Heart left ventricle (tissue), 16 donors: ENCODE data around the gene ARHGAP44. TPM values are rescaled to one million over a fixed set of nuclear protein-coding genes. Genes with fewer than 3 reads are reported as not detected.

Experiments used
- ATAC-seq, 4 donors: fragments of 200-7000 bp; cut with Tn5 transposase; one replicate each; pipeline ENCODE4 v1.9.1; 2020 to 2022; ENCODE audit warnings: moderate library complexity in 4 of 4, mild to moderate bottlenecking in 3 of 4, moderate number of reproducible peaks in 1 of 4
- DNase-seq, 5 donors: peaks; one replicate each; pipeline ENCODE4 v3.0.0-alpha.2; 2020
- H3K27ac ChIP-seq, 12 donors: fragments of 200-600 bp; sonication (generic) in 4 of 12; one replicate each; pipeline versions ENCODE4 v1.5.0 to v1.8.0; 2016 to 2022; ENCODE audit warnings: mild to moderate bottlenecking in 2 of 12
- H3K27me3 ChIP-seq, 9 donors: fragments of 200-600 bp; sonication (generic) in 2 of 9; one replicate each; pipeline versions ENCODE4 v1.5.1 to v1.8.0; 2016 to 2022; ENCODE audit warnings: mild to moderate bottlenecking in 3 of 9
- H3K36me3 ChIP-seq, 9 donors: fragments of 200-600 bp; sonication (generic) in 2 of 9; one replicate each; pipeline versions ENCODE4 v1.5.0 to v1.8.0; 2018 to 2022; ENCODE audit warnings: mild to moderate bottlenecking in 2 of 9
- H3K4me1 ChIP-seq, 12 donors: fragments of 200-600 bp; sonication (generic) in 4 of 12; one replicate each; pipeline versions ENCODE4 v1.5.0 to v1.8.0; 2016 to 2022; ENCODE audit warnings: mild to moderate bottlenecking in 3 of 12
- H3K4me3 ChIP-seq, 12 donors: fragments of 200-600 bp; sonication (generic) in 4 of 12; one replicate each; pipeline versions ENCODE4 v1.5.0 to v1.8.0; 2017 to 2022; ENCODE audit warnings: mild to moderate bottlenecking in 9 of 12, moderate library complexity in 4 of 12
- H3K9me3 ChIP-seq, 12 donors: fragments of 200-600 bp; sonication (generic) in 4 of 12; one replicate each; pipeline versions ENCODE4 v1.5.0 to v1.8.0; 2016 to 2022; ENCODE audit warnings: mild to moderate bottlenecking in 1 of 12
- POLR2A ChIP-seq, 2 donors: fragments of 450-650 bp; IDR thresholded peaks; one replicate each; pipeline ENCODE4 v1.6.1; 2017; ENCODE audit warnings: antibody characterized with exemption in 2 of 2, mild to moderate bottlenecking in 2 of 2, moderate library complexity in 2 of 2
- WGBS, 4 donors: extraction: QIAGEN DNeasy Blood & Tissue Kit in 2 of 4; methylation state at CpG; one replicate each; pipeline versions ENCODE4 v1.1.5 to v1.1.7; 2013 to 2018; 5-methylcytosine and 5-hydroxymethylcytosine counted together
- intact Hi-C, 10 donors: fragments of 100-400 bp; cut with DNase I; formaldehyde crosslinking; loops; one replicate each; pipeline versions ENCODE4 v1.11.1 to v1.14.2; 2022
- polyA plus RNA-seq, 2 donors: library from polyadenylated mRNA; stranded (reverse); fragments of 200-250 nt; gene quantifications; one replicate each; pipeline ENCODE4 v1.2.3, GENCODE V29; 2013
- total RNA-seq, 9 donors: library from RNA; depleted of rRNA in 2 of 9; stranded (reverse); fragments of >200 nt in 2 of 9; fragmentation: NEBNext Ultra II Directional in 3 of 9; extraction: Animal tissue kit (Norgen Biotek cat#: 25700) in 3 of 9; gene quantifications; one replicate each; pipeline versions ENCODE4 v1.1.0 to v1.2.4, GENCODE V29; 2016 to 2023
- TF ChIP-seq, protein P1 (sequence below), 12 donors: fragments of 200-600 bp; sonication (generic) in 4 of 12; IDR thresholded peaks; one replicate each; pipeline versions ENCODE4 v1.5.0 to v1.8.0; 2018 to 2022; ENCODE audit warnings: antibody characterized with exemption in 12 of 12, mild to moderate bottlenecking in 5 of 12
- donor health status: ischemic (EF 13 %, LVEDD 7.1; RV severe dilation, severe dysfunction).
- donor health status: healthy with polysubstance abuse.
- donor health status: DM: no; HTN: yes; CAD: no.
- donor health status: DM: no; HTN: no; CAD: no.
- donor health status: ischemic (EF 25% LVEDD 6.9; RV normal size, moderate dysfunction).
- donor health status: ischemic (EF 25% LVEDD 5.7; RV mildly dilated, moderate dysfunction).
- donor health status: healthy.
- donor health status: DM: yes; HTN: yes; CAD: no.
- donor health status: ischemic (EF 35%, LVEDD 5.7; RV mildly dilated, moderate dysfunction).
- donor health status: nonischemic (EF 11% LVEDD 7.7; RV severe dilation, severe dysfunction).
- donor health status: DM: yes; HTN: yes; CAD: no.
- donor health status: PGD.
- donor health status: ischemic (EF 29% LVEDD 5.4; RV normal size, mild dysfunction).
- donor health status: nonischemic (EF 23%, LVEDD 6.1; RV moderate dilation, normal function).

The ARHGAP44 gene
- total and polyA plus RNA-seq, 11 donors = 4.3 to 15.7 (median 8.6) TPM

DNA sequence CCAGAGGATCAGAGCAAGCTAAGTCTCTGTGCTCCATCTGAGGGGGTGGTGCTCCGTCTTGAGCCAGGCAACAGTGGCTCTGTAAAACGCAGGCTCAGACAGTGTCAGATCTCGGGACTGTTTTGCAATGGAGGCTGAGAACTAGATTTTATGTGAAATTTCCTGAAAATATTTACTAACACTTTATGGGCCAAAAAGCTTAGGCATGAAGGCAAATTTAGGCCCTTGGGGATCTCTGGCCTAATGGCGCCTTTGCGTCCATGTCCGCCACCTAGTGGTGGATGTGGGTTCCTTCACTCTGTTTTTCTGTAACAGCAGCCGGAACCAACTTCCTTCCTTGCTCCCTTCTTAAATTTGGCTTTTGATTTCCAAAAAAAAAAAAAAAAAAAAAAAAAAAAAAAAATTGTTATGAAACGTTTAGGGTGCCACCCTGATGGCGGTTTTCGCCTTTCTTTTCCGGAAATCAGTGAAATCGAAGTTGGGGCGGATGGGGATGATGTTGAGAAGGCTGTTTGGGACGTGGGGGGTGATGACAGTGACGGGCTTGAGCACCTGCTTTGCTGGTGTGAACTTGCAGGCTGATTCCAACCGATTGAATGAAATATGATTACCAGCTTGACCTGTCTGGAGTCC, 242.5 kb downstream of the ARHGAP44 start:
- peak in 4 of 5 donors; percentile 25 to 49 (median 34) for DNase-seq

DNA sequence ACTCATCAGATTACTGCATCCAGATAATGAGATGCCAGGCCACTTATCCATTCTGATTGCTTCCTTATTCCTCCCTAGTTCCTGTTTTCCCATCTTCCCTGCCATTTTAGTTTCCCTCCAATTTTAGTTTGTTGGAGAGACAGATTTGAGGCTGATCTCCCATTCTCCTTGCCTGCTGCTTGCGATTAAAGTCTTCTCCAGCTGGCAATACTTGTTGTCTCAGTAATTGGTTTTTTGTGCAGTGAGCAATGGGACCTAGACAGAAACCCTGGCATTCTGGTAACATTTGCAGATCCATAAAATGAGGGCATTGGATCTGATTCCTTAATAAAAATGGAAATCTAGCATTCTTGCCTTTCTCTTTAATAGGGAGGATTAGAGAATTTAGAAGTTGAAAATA, 246.1 kb downstream of the ARHGAP44 start:
- Histone ChIP-seq H3K9me3 (peaks cover 0 to 27% (median 5%) of the 10 kb centered on the region in 12 donors), H3K4me1 (peaks cover 0 to 6% (median 0%) of the 10 kb centered on the region in 12 donors), H3K27me3 (no peaks in the 10 kb centered on the region), H3K36me3 (no peaks in the 10 kb centered on the region), H3K4me3 (no peak overlapping the region), H3K27ac (no peak overlapping the region)
- DNase-seq (no peak), ATAC-seq (no peak)
- intact Hi-C loops = loop anchor here in 1 of 10 donors (10.0 kb wide), 1 partner anchor 1269 kb away; the partner anchor contains the start of gene HS3ST3B1
- no peak for TF ChIP-seq POLR2A (IDR thresholded peaks at IDR 0.05)
- TF ChIP-seq, protein P1, sequence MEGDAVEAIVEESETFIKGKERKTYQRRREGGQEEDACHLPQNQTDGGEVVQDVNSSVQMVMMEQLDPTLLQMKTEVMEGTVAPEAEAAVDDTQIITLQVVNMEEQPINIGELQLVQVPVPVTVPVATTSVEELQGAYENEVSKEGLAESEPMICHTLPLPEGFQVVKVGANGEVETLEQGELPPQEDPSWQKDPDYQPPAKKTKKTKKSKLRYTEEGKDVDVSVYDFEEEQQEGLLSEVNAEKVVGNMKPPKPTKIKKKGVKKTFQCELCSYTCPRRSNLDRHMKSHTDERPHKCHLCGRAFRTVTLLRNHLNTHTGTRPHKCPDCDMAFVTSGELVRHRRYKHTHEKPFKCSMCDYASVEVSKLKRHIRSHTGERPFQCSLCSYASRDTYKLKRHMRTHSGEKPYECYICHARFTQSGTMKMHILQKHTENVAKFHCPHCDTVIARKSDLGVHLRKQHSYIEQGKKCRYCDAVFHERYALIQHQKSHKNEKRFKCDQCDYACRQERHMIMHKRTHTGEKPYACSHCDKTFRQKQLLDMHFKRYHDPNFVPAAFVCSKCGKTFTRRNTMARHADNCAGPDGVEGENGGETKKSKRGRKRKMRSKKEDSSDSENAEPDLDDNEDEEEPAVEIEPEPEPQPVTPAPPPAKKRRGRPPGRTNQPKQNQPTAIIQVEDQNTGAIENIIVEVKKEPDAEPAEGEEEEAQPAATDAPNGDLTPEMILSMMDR (IDR thresholded peaks at IDR 0.05) = no peak
- 94 to 100% (median 97%) methylated on average over 1 of the region's 1 CpG for WGBS, 4 donors

More for the DNA sequence above, 242.5 kb downstream of the ARHGAP44 start:
- H3K4me3 ChIP-seq = no peak overlapping the region
- H3K36me3 ChIP-seq = no peaks in the 10 kb centered on the region
- peak in 3 of 4 donors; percentile 61 to 80 (median 65) for ATAC-seq
- intact Hi-C loops = loop anchor here in 1 of 10 donors (10.0 kb wide), 1 partner anchor 1273 kb away; the partner anchor contains the start of gene HS3ST3B1
- TF ChIP-seq, protein P1 (IDR thresholded peaks at IDR 0.05) = peak; percentile 66 to 86 (median 78)
- TF ChIP-seq POLR2A (IDR thresholded peaks at IDR 0.05) = no peak
- H3K4me1 ChIP-seq = peaks cover 0 to 6% (median 0%) of the 10 kb centered on the region in 12 donors
- peaks cover 0 to 6% (median 0%) of the 10 kb centered on the region in 9 donors for H3K27me3 ChIP-seq
- peaks cover 0 to 19% (median 5%) of the 10 kb centered on the region in 12 donors for H3K9me3 ChIP-seq
- 38 to 48% (median 44%) methylated on average over 16 of the region's 16 CpGs for WGBS, 4 donors
- no peak overlapping the region for H3K27ac ChIP-seq

DNA sequence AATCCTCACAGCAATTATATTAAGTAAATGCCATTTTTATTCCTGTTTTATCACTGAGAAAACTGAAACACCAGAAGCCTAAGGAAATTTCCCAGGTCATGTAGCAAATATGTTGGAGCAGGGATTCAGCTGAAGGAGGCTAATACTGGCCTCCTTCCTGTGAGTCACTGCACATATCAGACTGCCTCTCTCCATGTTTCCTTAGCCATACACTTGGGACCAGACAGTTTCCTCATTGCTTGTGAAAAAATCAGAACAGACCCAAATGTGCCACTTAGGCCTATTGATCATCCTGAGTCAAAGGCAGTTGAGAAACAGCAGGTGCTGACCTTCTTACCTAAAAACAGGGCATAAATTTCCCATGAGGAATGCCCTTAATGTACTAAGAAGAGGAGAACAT, 247.5 kb downstream of the ARHGAP44 start:
- intact Hi-C loops = loop anchor here in 1 of 10 donors (10.0 kb wide), 1 partner anchor 1268 kb away; the partner anchor contains the start of gene HS3ST3B1

More for the DNA sequence above, 247.5 kb downstream of the ARHGAP44 start:
- H3K4me3 ChIP-seq = no peak overlapping the region
- peaks cover 0 to 27% (median 5%) of the 10 kb centered on the region in 12 donors for H3K9me3 ChIP-seq
- H3K27ac ChIP-seq = no peak overlapping the region
- H3K27me3 ChIP-seq = peaks cover 0 to 8% (median 2%) of the 10 kb centered on the region in 9 donors
- H3K36me3 ChIP-seq = no peaks in the 10 kb centered on the region
- peaks cover 0 to 4% (median 0%) of the 10 kb centered on the region in 12 donors for H3K4me1 ChIP-seq
- TF ChIP-seq, protein P1 (IDR thresholded peaks at IDR 0.05) = no peak
- TF ChIP-seq POLR2A (IDR thresholded peaks at IDR 0.05) = no peak
- no peak for ATAC-seq
- DNase-seq = no peak
